PC-9 (cell line): ENCODE measurements around the gene CNTNAP1. TPM values are rescaled to one million over a fixed set of nuclear protein-coding genes. Genes with fewer than 3 reads are reported as not detected.

Experiments
- BruUV-seq: library from RNA; stranded (reverse); fragments of 400-500 nt; replicated peaks from 2 replicates; lab custom pipeline; 2021; lab: Mats Ljungman, UMichigan
- CTCF ChIA-PET: fragments of 300-600 bp; sonication (Branson Sonifier 250); formaldehyde crosslinking; loops from one replicate; lab custom pipeline; 2022; ENCODE audit warnings: antibody characterized with exemption; lab: Charles Lee
- POLR2A ChIA-PET: fragments of 300-600 bp; sonication (Branson Sonifier 250); formaldehyde crosslinking; loops from one replicate; lab custom pipeline; 2022; ENCODE audit warnings: antibody characterized with exemption; ENCODE audit not compliant: unreplicated experiment; lab: Charles Lee
- DNase-seq, 2 experiments: peaks; one replicate each; pipeline versions ENCODE4 v3.0.0 to v3.0.0-alpha.2; 2015 to 2022; ENCODE audit warnings: mixed read lengths in 1 of 2
- H2AFZ ChIP-seq: fragments of 200-600 bp; sonication (generic); 2 replicates; pipeline ENCODE4 v1.8.1; 2017; ENCODE audit warnings: antibody characterized with exemption
- H3F3A ChIP-seq: fragments of 200-600 bp; sonication (generic); 2 replicates; pipeline ENCODE4 v1.8.1; 2017; ENCODE audit warnings: antibody characterized with exemption, mild to moderate bottlenecking, low read depth; ENCODE audit not compliant: insufficient read depth
- H3K27ac ChIP-seq: fragments of 200-600 bp; sonication (generic); 2 replicates; pipeline ENCODE4 v1.6.1; 2016; ENCODE audit warnings: mixed run types
- H3K27me3 ChIP-seq: fragments of 200-600 bp; sonication (generic); 2 replicates; pipeline ENCODE4 v1.6.1; 2016; ENCODE audit warnings: low read depth, mixed run types; ENCODE audit not compliant: insufficient read depth
- H3K36me3 ChIP-seq: fragments of 200-600 bp; sonication (generic); 2 replicates; pipeline ENCODE4 v1.6.1; 2016; ENCODE audit warnings: low read depth, mixed run types
- H3K4me1 ChIP-seq: fragments of 200-600 bp; sonication (generic); replicated peaks from 2 replicates; pipeline ENCODE4 v1.6.1; 2016; ENCODE audit warnings: mixed run types; ENCODE audit not compliant: insufficient read depth
- H3K4me2 ChIP-seq: fragments of 200-600 bp; sonication (generic); 2 replicates; pipeline ENCODE4 v1.6.1; 2017; ENCODE audit warnings: mixed run types
- H3K4me3 ChIP-seq: fragments of 200-600 bp; sonication (generic); 2 replicates; pipeline ENCODE4 v1.6.1; 2016; ENCODE audit warnings: mixed run types
- H3K79me2 ChIP-seq: fragments of 200-600 bp; sonication (generic); 2 replicates; pipeline ENCODE4 v1.6.1; 2017; ENCODE audit warnings: low read depth, mixed run types
- H3K9me2 ChIP-seq: fragments of 200-600 bp; sonication (generic); 2 replicates; pipeline ENCODE4 v1.8.1; 2017; ENCODE audit warnings: mild to moderate bottlenecking; ENCODE audit not compliant: insufficient read depth
- H3K9me3 ChIP-seq: fragments of 200-600 bp; sonication (generic); 2 replicates; pipeline ENCODE4 v1.8.1; 2016; ENCODE audit warnings: low read depth; ENCODE audit not compliant: insufficient read depth
- H4K20me1 ChIP-seq: fragments of 200-600 bp; sonication (generic); 2 replicates; pipeline ENCODE4 v1.8.1; 2017; ENCODE audit not compliant: insufficient read depth
- CTCF ChIP-seq: fragments of 200-600 bp; sonication (generic); conservative IDR thresholded peaks from 2 replicates; pipeline ENCODE4 v1.6.1; 2017; ENCODE audit warnings: mixed run types, antibody characterized with exemption, mild to moderate bottlenecking, moderate library complexity
- EZH2 ChIP-seq: fragments of 200-600 bp; sonication (generic); IDR thresholded peaks from 2 replicates; pipeline ENCODE4 v1.8.0; 2017; ENCODE audit warnings: antibody characterized with exemption, low read depth
- intact Hi-C: fragments of 100-400 bp; cut with micrococcal nuclease; formaldehyde crosslinking; loops from one replicate; pipeline ENCODE4 v1.10.0; 2022; ENCODE audit not compliant: unreplicated experiment
- total RNA-seq: library from RNA; stranded (reverse); gene quantifications from 2 replicates; pipeline ENCODE4 v1.2.3, GENCODE V29; 2021

Gene CNTNAP1
- total RNA-seq, 1 experiment from 2014 or later, result 1.8 TPM

GRCh38 chr17:42694524-42694923 is 12.2 kb downstream of the CNTNAP1 start:
- DNase-seq, result no peak
- no peaks in the 10 kb centered on the region for H3K79me2 ChIP-seq
- H3K36me3 ChIP-seq, result no peaks in the 10 kb centered on the region
- no peaks in the 10 kb centered on the region for H3K4me1 ChIP-seq
- TF ChIP-seq CTCF, result no peak
- TF ChIP-seq EZH2, result no peak
- intact Hi-C loops, result no loop called here
- H3K9me2 ChIP-seq, result no peaks in the 10 kb centered on the region
- no peak overlapping the region for H3K27ac ChIP-seq
- H3K27me3 ChIP-seq, result no peaks in the 10 kb centered on the region
- ChIA-PET POLR2A (no interaction called here), CTCF (no interaction called here)
- H3K9me3 ChIP-seq, result no peaks in the 10 kb centered on the region
- BruUV-seq, result no TSS peak
- H3F3A ChIP-seq, result no peaks in the 10 kb centered on the region
- H2AFZ ChIP-seq, result no peak overlapping the region
- H3K4me3 ChIP-seq, result no peak overlapping the region
- no peak overlapping the region for H3K4me2 ChIP-seq
- no peaks in the 10 kb centered on the region for H4K20me1 ChIP-seq

- DNase-seq, result no peak
- intact Hi-C loops, result no loop called here
- Histone ChIP-seq H3K9me3 (no peaks in the 10 kb centered on the region), H3K9me2 (no peaks in the 10 kb centered on the region), H3F3A (no peaks in the 10 kb centered on the region), H3K27me3 (no peaks in the 10 kb centered on the region), H3K4me3 (no peak overlapping the region), H3K4me2 (no peak overlapping the region), H3K27ac (no peak overlapping the region), H3K79me2 (no peaks in the 10 kb centered on the region), H4K20me1 (no peaks in the 10 kb centered on the region), H2AFZ (no peak overlapping the region), H3K36me3 (no peaks in the 10 kb centered on the region), H3K4me1 (no peaks in the 10 kb centered on the region)
- no peak for TF ChIP-seq CTCF
- TF ChIP-seq EZH2, result no peak
- ChIA-PET CTCF (no interaction called here), POLR2A (no interaction called here)
- BruUV-seq, result no TSS peak
These were observed 13.2 kb downstream of the CNTNAP1 start for GRCh38 chr17:42695500-42695899.

- Histone ChIP-seq H3K27ac (no peak overlapping the region), H3K79me2 (no peaks in the 10 kb centered on the region), H3K9me2 (no peaks in the 10 kb centered on the region), H3K36me3 (no peaks in the 10 kb centered on the region), H3F3A (no peaks in the 10 kb centered on the region), H2AFZ (no peak overlapping the region), H4K20me1 (no peaks in the 10 kb centered on the region), H3K27me3 (no peaks in the 10 kb centered on the region), H3K9me3 (no peaks in the 10 kb centered on the region), H3K4me3 (no peak overlapping the region), H3K4me2 (no peak overlapping the region), H3K4me1 (no peaks in the 10 kb centered on the region)
- no peak for TF ChIP-seq CTCF
- TF ChIP-seq EZH2, result no peak
- CTCF ChIA-PET, result no interaction called here
- BruUV-seq, result no TSS peak
- DNase-seq, result no peak
- intact Hi-C loops, result no loop called here
- POLR2A ChIA-PET, result no interaction called here
These were observed 14.9 kb downstream of the CNTNAP1 start for GRCh38 chr17:42697108-42697811.
